Glutamatergic neuron (in vitro differentiated cells): ENCODE data around the gene TICRR. TPM values are rescaled to one million over a fixed set of nuclear protein-coding genes. Genes with fewer than 3 reads are reported as not detected.

ENCODE experiments used
- DNase-seq: peaks from one replicate; pipeline ENCODE4 v3.0.0; 2022
- H3K27ac Mint-ChIP-seq: one replicate; pipeline ENCODE4 v1.8.0; 2020; ENCODE audit warnings: mild to moderate bottlenecking, mixed read lengths, inconsistent platforms; ENCODE audit not compliant: unreplicated experiment
- H3K27me3 Mint-ChIP-seq: one replicate; pipeline ENCODE4 v1.8.0; 2020; ENCODE audit warnings: mild to moderate bottlenecking, moderate library complexity, mixed read lengths, inconsistent platforms; ENCODE audit not compliant: unreplicated experiment
- H3K36me3 Mint-ChIP-seq: one replicate; pipeline ENCODE4 v1.8.0; 2020; ENCODE audit warnings: mild to moderate bottlenecking, mixed read lengths, inconsistent platforms; ENCODE audit not compliant: unreplicated experiment
- H3K4me1 Mint-ChIP-seq: one replicate; pipeline ENCODE4 v1.8.0; 2020; ENCODE audit warnings: mild to moderate bottlenecking, low read depth, mixed read lengths, inconsistent platforms; ENCODE audit not compliant: unreplicated experiment
- H3K4me3 Mint-ChIP-seq: one replicate; pipeline ENCODE4 v1.8.0; 2020; ENCODE audit warnings: mild to moderate bottlenecking, mixed read lengths, inconsistent platforms; ENCODE audit not compliant: unreplicated experiment
- H3K9me3 Mint-ChIP-seq: one replicate; pipeline ENCODE4 v1.8.0; 2020; ENCODE audit warnings: mild to moderate bottlenecking, moderate library complexity, mixed read lengths, inconsistent platforms; ENCODE audit not compliant: unreplicated experiment
- total RNA-seq: library from RNA; stranded (reverse); fragmentation: NEBNext Ultra II Directional; extraction: Animal tissue kit (Norgen Biotek cat#: 25700); gene quantifications from one replicate; pipeline ENCODE4 v1.2.1, GENCODE V29; 2021; ENCODE audit not compliant: unreplicated experiment
- TF ChIP-seq, protein P1 (sequence below): fragments of 200-600 bp; sonication (generic); IDR thresholded peaks from one replicate; pipeline ENCODE4 v1.5.0; 2021; ENCODE audit not compliant: partially characterized antibody, unreplicated experiment

The TICRR gene
- total RNA-seq, 1 donor from 2014 or later, result 2.7 TPM

DNA sequence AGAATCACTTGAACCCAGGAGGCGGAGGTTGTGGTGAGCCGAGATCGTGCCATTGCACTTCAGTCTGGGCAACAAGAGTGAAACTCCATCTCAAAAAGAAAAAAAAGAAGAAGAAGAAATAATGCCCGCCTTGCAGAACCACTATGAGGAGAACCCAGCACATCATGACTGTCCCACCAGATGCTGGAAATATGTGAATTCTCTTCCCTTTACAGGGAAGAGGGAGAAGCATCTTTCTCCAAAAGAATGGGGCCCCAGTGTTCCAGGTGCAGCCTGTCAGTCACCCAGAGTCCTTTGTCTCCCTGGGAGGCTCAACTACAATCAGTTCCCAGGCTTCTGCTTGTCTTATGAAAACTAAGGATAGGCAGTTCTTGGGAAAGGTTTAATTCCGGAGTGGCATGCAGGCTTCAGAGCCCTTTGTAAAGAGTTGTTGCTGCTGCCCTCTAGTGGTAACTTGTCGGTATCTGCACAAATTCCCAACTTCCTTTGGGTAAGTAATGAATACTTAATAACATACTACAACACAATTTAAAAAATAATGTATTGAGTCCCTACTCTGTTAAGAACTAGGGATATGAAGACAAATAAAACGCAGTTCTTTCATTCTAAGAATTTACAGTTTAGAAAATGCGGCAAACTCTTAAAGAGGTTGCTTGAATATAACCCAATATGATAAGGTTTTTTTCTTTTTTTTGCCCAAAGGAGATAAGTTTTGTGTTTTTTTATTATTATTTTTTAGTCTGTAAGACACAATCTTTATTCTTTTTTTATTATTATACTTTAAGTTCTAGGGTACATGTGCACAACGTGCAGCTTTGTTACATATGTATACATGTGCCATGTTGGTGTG is 18.6 kb upstream of the TICRR start:
- TF ChIP-seq, protein P1, sequence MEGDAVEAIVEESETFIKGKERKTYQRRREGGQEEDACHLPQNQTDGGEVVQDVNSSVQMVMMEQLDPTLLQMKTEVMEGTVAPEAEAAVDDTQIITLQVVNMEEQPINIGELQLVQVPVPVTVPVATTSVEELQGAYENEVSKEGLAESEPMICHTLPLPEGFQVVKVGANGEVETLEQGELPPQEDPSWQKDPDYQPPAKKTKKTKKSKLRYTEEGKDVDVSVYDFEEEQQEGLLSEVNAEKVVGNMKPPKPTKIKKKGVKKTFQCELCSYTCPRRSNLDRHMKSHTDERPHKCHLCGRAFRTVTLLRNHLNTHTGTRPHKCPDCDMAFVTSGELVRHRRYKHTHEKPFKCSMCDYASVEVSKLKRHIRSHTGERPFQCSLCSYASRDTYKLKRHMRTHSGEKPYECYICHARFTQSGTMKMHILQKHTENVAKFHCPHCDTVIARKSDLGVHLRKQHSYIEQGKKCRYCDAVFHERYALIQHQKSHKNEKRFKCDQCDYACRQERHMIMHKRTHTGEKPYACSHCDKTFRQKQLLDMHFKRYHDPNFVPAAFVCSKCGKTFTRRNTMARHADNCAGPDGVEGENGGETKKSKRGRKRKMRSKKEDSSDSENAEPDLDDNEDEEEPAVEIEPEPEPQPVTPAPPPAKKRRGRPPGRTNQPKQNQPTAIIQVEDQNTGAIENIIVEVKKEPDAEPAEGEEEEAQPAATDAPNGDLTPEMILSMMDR, result peak; percentile 84
- Mint-ChIP-seq H3K4me3 (peak overlapping the region; percentile 8), H3K4me1 (no peaks in the 10 kb centered on the region), H3K27me3 (peaks cover 5% of the 10 kb centered on the region), H3K27ac (no peak overlapping the region), H3K36me3 (no peaks in the 10 kb centered on the region), H3K9me3 (no peaks in the 10 kb centered on the region)
- peak; percentile 48 for DNase-seq

DNA sequence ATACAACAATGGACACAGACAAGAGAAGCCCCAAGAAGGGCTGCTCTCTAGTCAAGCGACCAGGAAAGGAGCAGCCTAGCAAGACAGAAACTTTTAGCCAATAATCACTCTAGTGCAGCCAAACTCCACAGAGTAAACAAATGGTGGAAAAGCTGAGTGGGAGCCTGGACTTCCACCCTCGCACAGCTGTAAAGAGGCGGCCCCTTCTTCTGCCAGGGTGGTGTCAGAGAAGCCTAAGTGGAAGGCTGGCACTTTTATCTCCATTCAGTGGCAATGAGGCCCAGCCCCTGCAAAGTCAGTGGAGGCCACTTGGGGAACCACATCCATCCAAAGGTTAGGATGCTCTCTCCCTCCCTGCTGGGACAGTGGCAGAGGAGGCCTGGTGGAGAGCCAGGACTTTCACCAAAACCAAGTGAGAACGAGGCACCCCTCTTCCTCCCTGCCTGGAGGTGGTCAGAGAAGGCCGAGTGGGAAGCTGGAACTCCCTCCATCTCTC is 15.5 kb upstream of the TICRR start:
- TF ChIP-seq, protein P1, result no peak
- Mint-ChIP-seq H3K4me3 (no peak overlapping the region), H3K36me3 (no peaks in the 10 kb centered on the region), H3K9me3 (no peaks in the 10 kb centered on the region), H3K27me3 (no peaks in the 10 kb centered on the region), H3K27ac (no peak overlapping the region), H3K4me1 (no peaks in the 10 kb centered on the region)
- no peak for DNase-seq

DNA sequence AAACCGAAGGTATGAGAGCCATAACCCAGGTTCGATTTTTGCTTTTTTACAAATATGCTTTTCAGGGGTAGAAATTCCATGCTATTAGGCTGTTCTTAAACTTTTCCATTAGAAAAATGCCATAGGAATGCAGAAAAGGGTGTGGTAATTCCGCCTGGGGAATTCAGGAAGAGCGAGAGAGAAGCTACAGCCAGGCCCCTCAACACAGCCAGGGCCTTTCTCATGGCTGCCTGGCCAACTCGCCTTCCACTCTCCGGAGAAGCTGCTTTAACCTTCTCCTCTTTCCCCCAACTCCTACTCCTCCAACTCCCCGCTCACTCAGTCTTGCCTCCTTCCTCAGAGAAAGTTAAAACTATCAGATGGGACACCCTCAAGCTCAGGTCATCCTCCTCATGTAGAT is 9.1 kb upstream of the TICRR start:
- DNase-seq, result no peak
- H3K27me3 Mint-ChIP-seq, result peaks cover 1% of the 10 kb centered on the region
- no peaks in the 10 kb centered on the region for H3K9me3 Mint-ChIP-seq
- H3K36me3 Mint-ChIP-seq, result no peaks in the 10 kb centered on the region
- no peak overlapping the region for H3K4me3 Mint-ChIP-seq
- TF ChIP-seq, protein P1, result no peak
- H3K4me1 Mint-ChIP-seq, result no peaks in the 10 kb centered on the region
- no peak overlapping the region for H3K27ac Mint-ChIP-seq

DNA sequence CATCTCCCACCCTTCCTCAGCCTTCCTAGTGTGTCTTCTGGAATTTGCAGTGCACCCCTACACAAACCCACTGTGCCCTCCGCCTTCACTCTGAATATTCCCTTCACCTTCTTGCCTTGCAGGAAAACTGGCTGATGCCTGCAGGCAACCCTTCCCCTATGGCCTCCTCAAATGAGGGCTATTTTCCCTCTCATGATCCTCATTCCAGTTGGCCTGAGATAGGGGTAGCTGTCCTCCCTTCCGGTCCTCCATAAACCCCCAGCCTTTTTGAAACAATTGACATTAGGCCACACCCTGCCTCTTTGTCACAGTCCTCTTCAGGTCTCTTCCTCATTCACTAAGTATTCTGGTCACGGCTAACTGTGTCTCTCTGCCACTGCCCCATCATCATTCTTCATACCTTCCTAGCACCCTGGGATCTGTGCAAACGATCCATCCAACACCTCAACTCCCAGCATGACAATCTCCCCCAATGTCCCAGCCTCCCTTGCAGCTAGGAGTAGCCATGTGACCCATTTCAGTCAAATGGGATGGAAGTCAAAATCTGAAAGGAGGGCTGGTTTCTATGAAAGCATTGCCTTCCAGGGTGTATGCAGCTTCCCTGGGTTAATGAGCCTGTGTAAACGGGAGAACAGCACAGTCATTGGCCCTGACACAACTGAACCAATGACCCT is 8.5 kb upstream of the TICRR start:
- no peak for DNase-seq
- Mint-ChIP-seq H3K27me3 (peaks cover 1% of the 10 kb centered on the region), H3K4me1 (no peaks in the 10 kb centered on the region), H3K27ac (no peak overlapping the region), H3K4me3 (no peak overlapping the region), H3K9me3 (no peaks in the 10 kb centered on the region), H3K36me3 (no peaks in the 10 kb centered on the region)
- TF ChIP-seq, protein P1, result no peak
